SJCRH30 (cell line): ENCODE results near the gene GTPBP6. TPM values are rescaled to one million over a fixed set of nuclear protein-coding genes. Genes with fewer than 3 reads are reported as not detected.
"Not testable (repeated sequence)": the region's sequence is repeated elsewhere in the genome, so short reads cannot be mapped to it uniquely, and the experiment has no call there.

Experiments
- DNase-seq, 2 experiments: peaks; one replicate each; pipeline ENCODE4 v3.0.0-alpha.2; 2015 to 2020
- H3K27ac ChIP-seq: fragments of 250-450 bp; sonication (Bioruptor Pico); 2 replicates; pipeline ENCODE4 v1.5.1; 2020; ENCODE audit warnings: mild to moderate bottlenecking, moderate library complexity
- H3K27me3 ChIP-seq: fragments of 250-450 bp; sonication (Bioruptor Pico); 2 replicates; pipeline ENCODE4 v1.5.1; 2020; ENCODE audit warnings: mild to moderate bottlenecking, moderate library complexity
- H3K36me3 ChIP-seq: fragments of 250-450 bp; sonication (Bioruptor Pico); 2 replicates; pipeline ENCODE4 v1.5.1; 2020; ENCODE audit warnings: mild to moderate bottlenecking, moderate library complexity
- H3K4me1 ChIP-seq: fragments of 250-450 bp; sonication (Bioruptor Pico); 2 replicates; pipeline ENCODE4 v1.5.1; 2020; ENCODE audit warnings: mild to moderate bottlenecking, moderate library complexity
- H3K4me3 ChIP-seq: fragments of 250-450 bp; sonication (Bioruptor Pico); 2 replicates; pipeline ENCODE4 v1.5.1; 2020; ENCODE audit warnings: mild to moderate bottlenecking, moderate library complexity
- H3K9me3 ChIP-seq: fragments of 250-450 bp; sonication (Bioruptor Pico); replicated peaks from 2 replicates; pipeline ENCODE4 v1.5.1; 2020; ENCODE audit warnings: mild to moderate bottlenecking, moderate library complexity
- total RNA-seq: library from RNA; depleted of rRNA; stranded (reverse); fragments of >200 nt; shearing (Covaris generic); gene quantifications from 2 replicates; pipeline ENCODE4 v1.2.3, GENCODE V29; 2014; rRNA removed

Gene GTPBP6
- total RNA-seq, 1 experiment from 2014 or later, result 29.6 TPM

DNA sequence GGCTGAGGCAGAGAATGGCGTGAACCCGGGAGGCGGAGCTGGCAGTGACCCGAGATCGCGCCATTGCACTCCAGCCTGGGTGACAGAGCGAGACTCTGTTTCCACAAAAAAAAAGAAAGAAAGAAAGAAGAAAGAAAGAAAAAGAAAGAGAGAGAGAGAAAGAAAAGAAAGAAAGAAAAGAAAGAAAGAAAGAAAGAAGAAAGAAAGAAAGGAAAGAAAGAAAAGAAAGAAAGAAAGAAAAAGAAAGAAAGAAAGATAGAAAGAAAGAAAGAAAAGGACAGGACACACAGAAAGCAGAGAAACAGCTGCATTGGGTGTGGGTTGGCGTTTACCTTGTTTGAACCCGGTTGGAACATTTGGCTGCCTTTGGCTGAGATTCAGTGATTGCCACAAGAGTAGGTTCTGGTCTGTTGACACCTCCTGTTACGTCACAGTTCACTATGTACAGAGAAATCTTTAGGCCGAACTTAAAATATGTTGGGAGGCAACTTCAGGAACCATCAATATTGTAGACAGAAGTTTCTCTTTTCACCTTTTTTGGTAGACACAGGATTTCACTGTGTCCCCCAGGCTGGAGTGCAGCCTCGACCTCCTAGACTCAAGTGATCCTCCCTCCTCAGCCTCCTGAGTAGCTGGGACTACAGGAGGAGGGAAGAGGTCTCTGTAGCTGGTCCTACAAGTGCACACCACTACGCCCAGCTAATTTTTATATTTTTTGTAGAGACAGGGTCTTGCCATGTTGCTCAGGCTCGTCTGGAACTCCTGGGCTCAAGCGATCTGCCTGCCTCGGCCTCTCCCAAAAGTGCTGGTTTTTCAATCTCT lies 53.8 kb downstream of the GTPBP6 start:
- Histone ChIP-seq H3K4me1 (no peaks in the 10 kb centered on the region), H3K4me3 (no peak overlapping the region), H3K27me3 (no peaks in the 10 kb centered on the region), H3K27ac (no peak overlapping the region), H3K9me3 (no peaks in the 10 kb centered on the region), H3K36me3 (no peaks in the 10 kb centered on the region)
- peak in 1 of 2 experiments; percentile 34 for DNase-seq

DNA sequence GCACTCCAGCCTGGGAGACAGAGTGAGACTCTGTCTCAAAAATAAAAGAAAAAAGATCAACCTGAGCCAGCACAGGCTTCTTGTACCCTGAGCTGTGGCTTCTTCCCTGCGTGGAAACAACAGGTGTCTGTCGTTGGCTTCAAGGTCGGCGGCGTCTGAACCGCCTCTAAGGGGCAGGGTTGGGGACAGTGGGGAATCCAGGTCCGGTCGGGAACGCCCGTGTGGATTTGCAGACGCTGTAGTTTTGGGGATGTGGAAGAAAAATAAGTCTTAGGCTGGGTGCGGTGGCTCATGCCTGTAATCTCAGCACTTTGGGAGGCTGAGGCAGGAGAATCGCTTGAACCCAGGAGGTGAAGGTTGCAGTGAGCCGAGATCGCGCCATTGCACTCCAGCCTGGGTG lies 54.6 kb downstream of the GTPBP6 start:
- not testable (repeated sequence) for H3K4me1 ChIP-seq, H3K27ac ChIP-seq, DNase-seq, H3K27me3 ChIP-seq, H3K36me3 ChIP-seq, H3K4me3 ChIP-seq, H3K9me3 ChIP-seq

DNA sequence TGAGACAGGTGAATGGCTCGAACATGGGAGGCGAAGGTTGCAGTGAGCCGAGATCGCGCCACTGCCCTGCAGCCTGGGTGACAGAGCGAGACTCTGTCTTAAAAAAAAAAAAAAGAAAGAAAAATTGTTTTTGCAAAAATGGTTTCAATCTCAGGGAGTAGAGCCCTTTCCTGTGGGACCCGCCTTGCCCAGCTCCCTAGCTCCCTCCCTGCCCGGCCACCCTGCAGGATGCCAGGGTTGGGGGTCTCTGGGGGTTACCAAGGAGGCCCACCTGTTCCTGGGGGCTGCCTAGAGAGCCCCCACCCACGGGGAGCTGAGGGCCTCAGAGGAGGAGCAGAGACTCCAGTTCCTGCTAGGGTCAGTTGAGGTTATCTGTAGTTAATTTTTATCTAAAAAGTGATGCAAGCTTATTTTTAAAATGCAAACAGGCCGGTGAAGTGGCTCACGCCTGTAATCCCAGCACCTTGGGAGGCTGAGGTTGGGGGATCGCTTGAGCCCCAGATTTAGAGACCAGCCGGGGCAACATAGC lies 56.2 kb downstream of the GTPBP6 start:
- H3K4me1 ChIP-seq, result no peaks in the 10 kb centered on the region
- no peak overlapping the region for H3K27ac ChIP-seq
- no peak for DNase-seq
- no peak overlapping the region for H3K4me3 ChIP-seq
- no peaks in the 10 kb centered on the region for H3K27me3 ChIP-seq
- no peaks in the 10 kb centered on the region for H3K36me3 ChIP-seq
- H3K9me3 ChIP-seq, result no peaks in the 10 kb centered on the region

DNA sequence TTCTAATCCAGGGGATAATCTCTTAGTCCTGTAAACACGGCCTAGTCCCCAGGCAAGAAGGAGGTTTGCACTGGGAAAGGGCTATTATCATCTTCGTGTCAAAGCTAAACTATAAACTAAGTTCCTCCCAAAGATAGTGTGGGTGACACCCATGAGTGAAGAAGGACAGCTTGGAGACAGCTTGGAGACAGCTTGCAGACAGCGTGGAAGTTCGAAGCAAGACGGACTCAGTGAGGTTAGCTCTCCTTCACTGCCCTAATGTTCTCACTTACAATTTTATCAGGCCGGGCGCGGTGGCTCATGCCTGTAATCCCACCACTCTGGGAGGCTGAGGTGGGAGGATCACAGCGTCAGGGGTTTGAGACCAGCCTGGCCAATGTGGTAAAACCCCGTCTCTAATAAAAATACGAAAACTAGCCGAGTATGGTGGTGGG lies 56.7 kb downstream of the GTPBP6 start:
- Histone ChIP-seq H3K4me1 (no peaks in the 10 kb centered on the region), H3K27ac (no peak overlapping the region), H3K4me3 (no peak overlapping the region), H3K36me3 (no peaks in the 10 kb centered on the region), H3K9me3 (no peaks in the 10 kb centered on the region), H3K27me3 (no peaks in the 10 kb centered on the region)
- no peak for DNase-seq

DNA sequence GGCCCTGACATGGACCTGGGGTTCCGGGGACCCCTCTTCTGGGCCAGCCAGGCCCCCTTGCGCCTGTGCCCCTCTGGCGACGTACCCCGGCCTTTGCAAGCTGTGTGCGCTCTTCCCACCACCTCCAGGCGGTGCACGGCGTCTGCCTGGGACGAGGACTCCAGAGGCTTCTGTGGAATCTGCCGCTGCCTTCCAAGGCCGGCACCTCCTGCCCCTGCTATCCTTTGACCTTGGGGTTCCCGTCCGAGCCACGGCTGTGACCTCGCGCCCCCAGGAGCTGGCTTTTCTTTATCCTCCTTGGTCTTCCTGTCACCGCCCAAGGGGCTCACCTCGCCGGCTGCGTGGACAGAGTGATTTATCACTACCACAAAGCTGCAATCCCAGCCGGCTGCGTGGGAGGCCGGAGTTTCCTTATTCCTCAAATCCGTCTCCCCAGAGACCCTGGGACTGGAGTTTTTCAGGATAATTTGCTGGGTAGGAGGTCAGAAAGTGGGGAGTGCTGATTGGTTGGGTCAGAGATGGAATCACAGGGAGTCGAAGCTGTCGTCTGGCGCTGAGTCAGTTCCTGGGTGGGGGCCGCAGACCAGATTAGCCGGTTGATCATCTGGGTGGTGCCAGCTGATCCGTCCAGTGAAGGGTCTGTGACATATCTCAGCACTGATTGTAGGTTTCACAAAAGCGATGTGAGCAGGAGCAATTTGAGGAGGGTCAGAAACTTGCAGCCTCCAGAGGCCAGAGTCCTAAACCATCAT lies 57.3 kb downstream of the GTPBP6 start:
- H3K9me3 ChIP-seq, result no peaks in the 10 kb centered on the region
- no peaks in the 10 kb centered on the region for H3K36me3 ChIP-seq
- no peaks in the 10 kb centered on the region for H3K27me3 ChIP-seq
- peak in 1 of 2 experiments; percentile 10 for DNase-seq
- no peaks in the 10 kb centered on the region for H3K4me1 ChIP-seq
- no peak overlapping the region for H3K27ac ChIP-seq
- peak overlapping the region; percentile 29 for H3K4me3 ChIP-seq

DNA sequence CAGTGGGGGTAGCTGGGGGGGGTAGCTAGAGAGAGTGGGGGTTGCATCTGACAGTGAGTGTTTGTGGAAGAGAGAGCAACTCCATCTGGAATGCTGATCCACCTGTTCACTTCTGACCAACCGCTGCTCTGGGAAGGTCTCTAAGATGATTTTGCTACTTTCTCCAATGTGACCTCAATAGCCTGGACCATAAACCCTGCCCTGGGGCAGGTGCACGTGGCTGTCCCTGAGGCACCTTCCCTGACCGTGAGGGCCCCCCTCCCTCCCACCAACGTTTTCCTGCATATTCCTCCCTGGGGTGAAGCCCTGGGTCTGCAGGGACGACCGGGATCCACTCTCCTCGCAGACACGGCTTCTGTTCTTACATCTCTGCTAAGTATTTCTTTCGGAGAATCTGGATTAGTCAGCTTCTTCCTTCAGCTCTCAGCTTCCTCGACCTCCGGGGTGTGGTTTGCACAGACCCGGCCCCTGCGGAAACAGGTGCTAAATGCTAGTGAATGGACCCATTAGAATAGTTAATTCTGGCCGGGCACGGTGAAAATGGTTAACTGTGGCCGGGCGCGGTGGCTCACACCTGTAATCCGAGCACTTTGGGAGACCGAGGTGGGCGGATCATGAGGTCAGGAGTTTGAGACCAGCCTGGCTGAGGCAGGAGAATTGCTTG lies 58.8 kb downstream of the GTPBP6 start:
- no peaks in the 10 kb centered on the region for H3K27me3 ChIP-seq
- no peaks in the 10 kb centered on the region for H3K36me3 ChIP-seq
- no peak overlapping the region for H3K27ac ChIP-seq
- peak; percentile 26 to 48 for DNase-seq
- no peaks in the 10 kb centered on the region for H3K4me1 ChIP-seq
- no peak overlapping the region for H3K4me3 ChIP-seq
- no peaks in the 10 kb centered on the region for H3K9me3 ChIP-seq

DNA sequence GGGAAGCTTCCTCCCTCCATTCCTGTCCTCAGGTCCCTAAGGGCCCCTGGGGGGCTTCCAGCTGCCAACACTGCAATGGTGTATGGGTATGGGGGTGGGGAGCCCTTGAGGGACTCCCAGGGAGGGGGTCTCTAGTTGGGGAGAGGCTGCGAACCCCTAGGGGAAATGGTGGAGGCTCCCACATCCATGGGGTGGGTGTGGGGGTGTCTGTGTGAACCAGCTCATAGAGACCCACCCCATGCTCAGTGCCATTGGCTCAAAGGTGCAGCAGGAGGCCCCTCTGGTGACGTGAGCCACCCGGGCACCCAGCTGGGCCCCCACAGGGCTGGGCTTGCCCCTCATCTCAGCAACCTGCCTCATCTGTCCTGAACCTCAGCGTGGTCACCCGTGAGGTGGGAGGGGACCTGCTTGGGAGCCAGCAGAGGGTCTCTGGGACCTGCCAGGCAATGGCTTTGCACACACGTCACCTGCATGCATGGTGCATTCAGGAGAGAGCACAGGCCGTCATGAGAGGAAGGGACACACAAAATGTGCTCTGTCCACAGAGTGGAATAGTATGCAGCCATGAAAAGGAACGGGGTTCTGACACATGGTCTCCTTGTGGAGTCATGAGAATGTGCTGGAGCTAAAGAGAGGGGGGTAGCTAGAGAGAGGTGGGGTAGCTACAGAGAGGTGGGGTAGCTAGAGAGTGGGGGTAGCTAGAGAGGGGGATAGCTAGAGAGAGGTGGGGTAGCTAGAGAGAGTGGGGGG lies 60.1 kb downstream of the GTPBP6 start:
- DNase-seq, result no peak
- H3K27me3 ChIP-seq, result no peaks in the 10 kb centered on the region
- H3K27ac ChIP-seq, result no peak overlapping the region
- H3K4me1 ChIP-seq, result no peaks in the 10 kb centered on the region
- H3K36me3 ChIP-seq, result no peaks in the 10 kb centered on the region
- H3K4me3 ChIP-seq, result no peak overlapping the region
- no peaks in the 10 kb centered on the region for H3K9me3 ChIP-seq

DNA sequence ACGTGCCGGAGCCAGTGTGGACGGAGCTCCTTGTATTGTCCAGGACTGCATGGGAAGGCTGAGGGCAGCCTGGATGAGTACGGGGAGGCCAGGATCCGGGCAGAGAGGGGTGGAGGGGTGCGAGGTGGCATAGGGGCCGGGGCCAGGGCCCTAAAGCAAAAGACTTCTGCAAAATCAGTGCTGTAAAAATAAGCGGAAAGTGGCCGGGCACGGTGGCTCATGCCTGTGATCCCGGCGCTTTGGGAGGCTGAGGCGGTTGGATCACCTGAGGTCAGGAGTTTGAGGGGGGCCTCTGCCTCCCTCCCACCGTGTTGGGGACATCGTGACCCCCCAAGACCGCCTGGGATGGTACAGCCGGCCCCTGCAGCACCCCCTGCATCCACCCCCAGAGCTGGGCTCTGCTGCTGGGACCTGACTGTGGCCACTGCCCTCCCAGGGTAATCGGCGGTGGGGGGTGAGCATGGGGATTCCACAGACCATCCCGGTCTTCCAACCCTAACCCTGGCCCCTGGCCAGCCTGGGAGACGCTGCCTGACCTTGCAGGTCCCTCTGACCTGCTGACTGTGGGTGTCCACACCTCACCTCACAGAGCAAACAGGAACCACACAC lies 60.8 kb downstream of the GTPBP6 start:
- Histone ChIP-seq H3K27me3 (no peaks in the 10 kb centered on the region), H3K36me3 (no peaks in the 10 kb centered on the region), H3K4me1 (no peaks in the 10 kb centered on the region), H3K27ac (no peak overlapping the region), H3K4me3 (no peak overlapping the region), H3K9me3 (no peaks in the 10 kb centered on the region)
- DNase-seq, result no peak

DNA sequence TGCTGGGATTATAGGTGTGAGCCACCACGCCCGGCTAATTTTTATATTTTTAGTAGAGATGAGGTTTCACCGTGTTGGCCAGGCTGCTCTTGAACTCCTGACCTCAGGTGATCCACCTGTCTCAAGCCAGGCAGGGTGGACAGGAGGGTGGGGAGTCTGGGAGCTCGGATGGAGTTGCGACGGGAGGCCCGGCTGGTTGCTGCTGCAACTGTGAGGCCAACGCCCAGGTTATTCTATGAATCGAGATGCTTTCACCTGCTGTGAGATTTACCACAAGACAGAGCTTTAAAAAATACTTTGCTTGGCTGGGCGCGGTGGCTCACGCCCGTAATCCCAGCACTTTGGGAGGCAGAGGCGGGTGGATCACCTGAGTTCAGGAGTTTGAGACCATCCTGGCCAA lies 61.5 kb downstream of the GTPBP6 start:
- H3K9me3 ChIP-seq, H3K27me3 ChIP-seq, H3K36me3 ChIP-seq, DNase-seq, H3K4me3 ChIP-seq, H3K27ac ChIP-seq, H3K4me1 ChIP-seq: not testable (repeated sequence)

DNA sequence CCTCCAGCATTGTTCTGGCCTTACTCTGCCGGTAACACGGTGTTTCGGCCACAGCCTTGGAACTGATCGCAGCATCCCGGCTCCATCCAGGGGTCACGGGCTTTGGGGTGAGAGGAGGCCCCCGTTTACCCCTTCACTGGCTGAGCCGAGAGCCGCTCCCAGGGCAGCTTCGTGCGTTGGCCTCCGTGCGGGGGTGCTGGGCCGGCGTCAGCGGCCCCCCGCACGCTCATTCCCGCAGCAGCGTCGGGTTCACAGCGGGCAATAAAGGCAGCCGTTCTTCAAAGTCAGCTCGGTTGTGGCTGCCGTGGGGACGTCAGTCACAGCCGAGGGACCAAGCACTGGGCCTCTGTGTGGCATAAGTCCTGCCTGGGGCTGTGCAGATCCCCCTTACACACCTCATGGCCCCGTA lies 62.7 kb downstream of the GTPBP6 start:
- no peak overlapping the region for H3K27ac ChIP-seq
- H3K9me3 ChIP-seq, result no peaks in the 10 kb centered on the region
- H3K4me3 ChIP-seq, result no peak overlapping the region
- H3K4me1 ChIP-seq, result no peaks in the 10 kb centered on the region
- no peak for DNase-seq
- H3K36me3 ChIP-seq, result no peaks in the 10 kb centered on the region
- no peaks in the 10 kb centered on the region for H3K27me3 ChIP-seq

Other genes with a start within 250 kb of the GTPBP6 start
- 16.0 and 16.2 TPM in 2 replicates for gene PLCXD1, start 37.4 kb downstream of the GTPBP6 start, total RNA-seq
- gene PPP2R3B, start 68.1 kb upstream of the GTPBP6 start, total RNA-seq, result 29.2 and 29.8 TPM in 2 replicates